ENCODE results near the gene LRRC3C.

The LRRC3C gene

DNA sequence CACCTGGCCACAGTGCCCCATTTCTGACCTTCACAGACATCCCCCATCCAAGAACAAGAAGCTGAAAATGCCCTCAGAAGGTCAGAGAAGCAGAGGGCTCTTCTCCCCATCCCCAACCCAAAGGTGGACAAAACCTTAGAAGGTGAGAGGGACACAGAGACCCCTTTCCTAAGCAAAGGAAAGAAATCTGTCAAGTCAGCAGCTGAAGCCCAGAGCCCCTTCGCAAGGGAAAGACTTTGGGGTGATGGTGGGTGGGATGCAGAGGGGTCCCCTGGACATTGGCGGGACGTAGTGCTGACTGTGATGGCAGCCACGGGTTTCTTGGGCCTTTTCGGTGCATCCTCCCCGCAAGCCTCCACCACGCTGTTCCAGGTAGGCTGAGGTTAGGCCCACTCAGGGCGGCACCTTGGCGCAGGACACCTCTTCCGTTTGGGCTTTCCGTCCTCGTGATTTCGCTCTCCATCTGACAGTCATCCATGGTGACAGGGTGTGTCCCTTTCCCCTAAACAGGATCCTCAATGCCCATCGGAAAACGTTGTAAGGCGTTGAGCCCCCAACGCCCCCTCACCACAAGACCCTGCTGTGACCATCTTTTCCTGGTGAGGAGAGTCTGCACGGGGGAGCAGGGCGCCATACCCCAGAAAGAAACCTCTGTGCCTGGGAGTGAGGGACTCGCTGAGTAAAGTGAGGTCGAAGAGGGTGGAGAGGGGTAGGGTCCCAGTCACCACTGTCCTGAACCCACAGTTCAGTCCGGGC, 24.6 kb downstream of the LRRC3C start:
- no peak for DNase-seq

DNA sequence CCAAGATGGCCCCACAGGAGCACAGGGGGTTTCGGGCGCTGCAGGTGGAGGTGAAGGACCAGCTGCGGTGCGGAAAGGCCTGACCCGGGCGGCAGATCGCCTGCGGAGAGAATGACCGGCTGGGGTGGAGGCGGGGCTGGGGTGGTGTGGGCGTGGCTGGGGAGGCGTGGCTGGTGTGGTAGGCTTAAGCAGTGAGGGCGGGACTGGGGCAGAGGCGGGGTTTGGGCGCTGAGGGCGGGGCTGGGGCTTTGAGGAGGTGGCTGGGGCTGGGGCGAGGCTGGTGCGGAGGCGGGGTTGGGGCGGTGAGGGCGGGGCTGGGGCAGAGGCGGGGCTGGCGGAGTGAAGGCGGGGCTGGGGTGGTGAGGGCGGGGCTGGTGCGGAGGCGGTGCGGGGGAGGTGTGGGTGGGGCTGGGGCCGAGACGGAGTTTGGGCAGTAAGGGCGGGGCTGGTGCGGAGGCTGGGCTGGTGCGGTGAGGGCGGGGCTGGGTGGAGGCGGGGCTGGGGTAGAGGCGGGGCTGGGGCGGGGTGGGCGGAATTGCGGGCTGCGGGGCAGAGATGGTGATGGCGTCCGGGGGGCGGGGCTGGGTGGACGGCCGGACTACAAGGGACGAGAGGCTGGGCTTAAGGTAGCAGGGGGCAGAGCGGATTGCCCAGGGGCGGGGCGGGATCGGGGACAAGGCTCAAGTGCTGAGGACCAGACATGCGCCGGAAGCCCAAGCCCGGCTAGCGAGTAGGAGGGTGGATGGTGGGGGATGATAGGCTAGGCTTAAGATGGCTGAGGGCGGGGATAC, 25.3 kb downstream of the LRRC3C start:
- peak; percentile 91 for DNase-seq

DNA sequence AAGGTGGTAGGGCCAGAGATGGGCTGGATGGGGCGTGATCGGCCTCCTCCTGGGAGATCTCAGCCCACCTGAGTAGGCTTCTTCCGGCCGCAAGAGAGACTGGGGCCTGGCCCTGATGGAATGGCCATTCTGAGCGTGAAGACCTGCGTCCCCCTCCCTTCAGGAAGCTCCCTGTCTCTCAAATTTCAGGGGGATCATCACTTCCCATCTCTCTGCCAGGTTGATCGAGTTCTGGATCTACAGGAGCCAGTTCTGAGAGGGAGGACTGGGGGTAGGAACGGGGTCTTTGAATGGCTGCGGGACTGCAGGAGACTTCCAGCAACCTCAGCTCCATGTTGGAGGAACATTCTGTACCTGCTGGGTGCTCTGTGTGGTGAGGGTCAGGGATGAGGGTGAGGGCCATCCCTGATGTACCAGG, 25.9 kb downstream of the LRRC3C start:
- no peak for DNase-seq

- no peak for DNase-seq
These were observed 27.3 kb downstream of the LRRC3C start for GRCh38 chr17:39954876-39955275.

GRCh38 chr17:39955726-39956225, 28.2 kb downstream of the LRRC3C start:
- DNase-seq, result no peak

DNA sequence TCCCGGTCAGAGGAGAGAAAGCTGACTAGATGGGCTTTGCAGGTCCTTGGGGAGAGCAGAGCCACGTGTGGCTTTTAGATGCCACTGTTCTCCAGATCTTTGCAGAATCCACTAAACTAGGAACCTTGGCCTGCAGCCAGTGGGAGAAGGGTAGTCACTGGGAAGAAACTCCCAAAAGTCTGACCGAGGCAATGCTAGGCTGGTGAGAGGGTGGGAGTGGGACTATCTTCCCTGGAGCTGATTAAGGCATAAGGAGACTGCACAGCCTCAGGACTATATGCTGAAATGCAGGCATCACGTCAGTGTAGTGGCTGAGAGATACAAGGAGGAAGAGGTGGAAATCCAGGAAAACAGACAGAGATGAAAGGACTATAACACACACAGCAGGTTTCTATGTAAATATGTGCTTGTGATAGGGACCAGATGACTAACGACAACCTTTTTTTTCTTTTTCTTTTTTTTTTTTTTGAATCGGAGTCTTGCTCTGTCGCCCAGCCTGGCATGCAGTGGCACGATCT, 33.1 kb downstream of the LRRC3C start:
- DNase-seq, result no peak

DNA sequence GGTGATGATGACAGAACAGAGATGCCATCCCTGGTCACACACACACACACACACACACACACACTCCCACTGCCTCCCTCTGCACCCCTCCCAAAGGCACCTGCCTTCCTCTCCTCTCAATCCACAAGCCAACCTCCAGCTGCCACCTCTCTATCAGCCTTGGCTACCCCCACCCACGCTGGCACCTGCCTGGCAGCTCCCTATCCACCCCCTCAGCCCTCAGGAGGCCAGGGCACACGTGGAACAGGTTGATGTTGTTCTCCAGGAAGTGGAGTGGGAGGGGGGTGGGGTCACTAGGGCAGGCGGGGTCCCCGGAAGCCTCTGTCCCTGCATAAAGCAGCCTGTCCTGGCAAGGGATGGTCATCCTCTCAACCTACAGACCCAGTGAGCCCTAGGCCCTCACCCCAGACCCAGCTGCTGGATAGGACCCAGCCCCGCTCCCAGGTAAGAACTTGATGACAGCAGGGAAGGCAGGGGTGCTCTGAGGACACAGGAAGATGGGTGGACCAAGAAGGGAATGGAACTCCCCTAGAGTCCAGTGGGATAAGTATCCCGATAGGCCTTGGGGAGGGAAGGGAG, 35.2 kb downstream of the LRRC3C start, which contains the start of gene GSDMA:
TSS of gene GSDMA (plus strand) at position 363 of the 579 bp plus-strand sequence. CDS start 2,684 bp downstream, outside the sequence.
- DNase-seq, result no peak

GRCh38 chr17:39963829-39964228, 36.3 kb downstream of the LRRC3C start:
- DNase-seq, result no peak

GRCh38 chr17:39965017-39965699, 37.6 kb downstream of the LRRC3C start:
- DNase-seq, result no peak

DNA sequence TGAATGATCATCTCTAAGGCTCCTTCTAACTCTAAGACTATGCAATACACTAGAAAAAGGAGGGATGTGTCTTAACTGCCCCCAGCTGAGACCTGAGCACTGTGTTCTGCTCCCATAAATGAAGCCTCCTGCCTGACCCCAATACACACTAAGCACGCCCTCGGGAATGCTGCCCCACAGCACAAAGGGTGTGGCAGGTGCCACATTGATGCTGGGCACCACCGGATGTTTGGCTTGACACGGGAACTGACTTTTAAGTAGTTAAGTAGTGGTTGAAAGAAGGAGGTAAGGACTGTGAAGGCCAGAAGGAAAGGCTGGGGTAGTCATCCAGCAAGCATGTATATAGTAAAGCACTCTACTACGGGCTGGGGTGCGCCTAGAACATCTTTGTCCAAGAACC, 39.2 kb downstream of the LRRC3C start:
- DNase-seq, result no peak

DNA sequence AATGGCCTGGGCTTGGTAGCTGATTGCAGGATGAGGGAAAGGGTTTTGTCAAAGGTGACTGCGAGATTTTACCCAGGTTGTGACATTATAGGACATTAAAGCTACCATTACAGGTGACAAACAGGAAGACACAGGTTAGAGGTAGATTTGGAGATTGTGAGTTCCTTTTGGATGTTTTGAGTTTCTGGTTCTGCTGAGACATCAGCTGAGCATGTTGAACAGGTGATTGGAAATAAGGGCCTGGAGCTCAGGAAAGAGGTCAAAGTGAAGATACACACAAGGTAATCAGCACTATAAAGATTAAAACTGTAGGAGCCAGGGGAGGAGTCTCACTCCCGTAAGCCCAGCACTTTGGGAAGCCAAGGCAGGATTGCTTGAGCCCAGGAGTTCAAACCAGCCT, 41.2 kb downstream of the LRRC3C start:
- no peak for DNase-seq

GRCh38 chr17:39969375-39969774, 41.8 kb downstream of the LRRC3C start:
- DNase-seq, result no peak

DNA sequence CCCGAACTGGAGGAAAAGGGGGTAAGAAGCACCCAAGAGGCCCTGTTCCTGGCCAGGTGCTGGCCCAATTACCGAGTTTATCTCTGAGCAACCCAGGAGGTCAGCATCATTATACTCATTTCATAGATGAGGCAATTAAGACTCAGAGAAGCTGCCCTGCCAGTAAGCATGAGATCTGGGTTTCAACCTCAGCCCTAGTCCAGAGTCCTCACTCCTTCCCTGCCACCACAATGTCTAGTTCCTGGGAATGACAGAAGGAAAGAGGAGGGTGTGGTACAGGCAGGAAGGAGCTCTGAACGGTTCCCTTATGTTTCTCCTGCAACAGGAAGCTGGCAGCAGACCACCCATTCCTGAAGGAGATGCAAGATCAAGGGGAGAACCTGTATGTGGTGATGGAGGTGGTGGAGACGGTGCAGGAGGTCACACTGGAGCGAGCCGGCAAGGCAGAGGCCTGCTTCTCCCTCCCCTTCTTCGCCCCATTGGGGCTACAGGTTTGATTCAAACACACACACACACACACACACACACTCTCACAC, 42.7 kb downstream of the LRRC3C start:
- DNase-seq, result no peak

DNA sequence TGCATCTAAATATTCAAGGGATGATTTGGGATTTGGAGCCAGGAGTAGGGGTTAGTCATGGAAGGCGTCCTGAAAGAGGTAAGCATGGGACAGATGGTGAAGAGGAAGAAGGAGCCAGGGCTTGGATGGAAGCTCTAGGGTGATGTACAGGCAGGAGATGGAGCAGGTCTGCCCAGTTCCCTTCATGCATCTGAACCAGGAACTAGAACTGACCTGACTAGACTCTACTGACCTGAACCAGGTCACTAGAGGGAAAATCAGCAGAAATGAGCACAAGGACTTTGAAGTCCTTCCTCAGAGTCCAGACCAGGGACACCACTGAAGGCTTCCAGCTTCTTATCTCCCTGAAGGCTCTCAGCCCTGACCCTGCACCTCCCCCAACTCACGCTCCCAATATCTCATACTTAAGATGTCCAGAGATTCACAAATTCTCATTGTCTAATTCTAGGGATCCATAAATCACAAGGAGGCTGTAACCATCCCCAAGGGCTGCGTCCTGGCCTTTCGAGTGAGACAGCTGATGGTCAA, 43.6 kb downstream of the LRRC3C start:
- DNase-seq, result no peak

DNA sequence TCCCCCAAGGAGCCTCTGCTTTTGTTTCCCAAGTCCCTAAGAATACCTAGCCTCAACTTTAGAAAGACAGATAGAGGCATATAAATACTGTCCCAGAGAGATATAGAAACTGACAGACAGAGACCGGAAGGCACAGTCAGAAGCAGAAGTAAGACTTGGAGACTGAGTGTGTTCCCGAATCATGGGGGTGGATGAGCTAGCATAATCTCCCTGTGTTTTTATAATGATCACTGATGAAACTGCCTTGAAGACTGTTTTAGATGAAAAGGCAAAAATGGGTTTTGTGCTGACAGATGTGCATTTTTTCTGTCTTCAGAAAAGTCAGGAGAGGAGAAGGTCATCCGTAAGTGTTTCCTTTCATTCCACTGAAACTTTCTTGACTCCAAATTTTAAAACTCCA, 44.7 kb downstream of the LRRC3C start:
- DNase-seq, result no peak

DNA sequence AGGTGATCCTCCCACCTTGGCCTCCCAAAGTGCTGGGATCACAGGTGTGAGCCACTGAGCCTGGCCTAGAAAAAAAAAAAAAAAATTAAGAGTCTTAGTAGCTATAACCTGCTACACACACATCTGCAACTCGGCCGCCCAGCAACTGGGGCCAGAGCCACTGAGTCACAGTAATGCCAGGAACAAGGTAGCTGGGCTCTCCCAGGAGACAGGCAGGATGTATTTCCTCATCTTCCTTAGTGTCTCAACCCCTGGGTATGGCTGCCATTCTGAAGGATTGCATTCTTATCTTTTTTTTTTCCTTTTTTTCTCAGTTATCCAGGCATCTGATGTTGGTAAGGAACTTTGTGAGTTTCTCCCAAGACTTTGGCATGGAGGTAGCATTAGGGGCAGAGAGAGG, 46.0 kb downstream of the LRRC3C start:
- no peak for DNase-seq

- DNase-seq, result no peak
These were observed 46.9 kb downstream of the LRRC3C start for GRCh38 chr17:39974433-39974832.

- no peak for DNase-seq
These were observed 48.3 kb downstream of the LRRC3C start for GRCh38 chr17:39975801-39976200.

GRCh38 chr17:39979016-39979670, 51.6 kb downstream of the LRRC3C start:
- no peak for DNase-seq

DNA sequence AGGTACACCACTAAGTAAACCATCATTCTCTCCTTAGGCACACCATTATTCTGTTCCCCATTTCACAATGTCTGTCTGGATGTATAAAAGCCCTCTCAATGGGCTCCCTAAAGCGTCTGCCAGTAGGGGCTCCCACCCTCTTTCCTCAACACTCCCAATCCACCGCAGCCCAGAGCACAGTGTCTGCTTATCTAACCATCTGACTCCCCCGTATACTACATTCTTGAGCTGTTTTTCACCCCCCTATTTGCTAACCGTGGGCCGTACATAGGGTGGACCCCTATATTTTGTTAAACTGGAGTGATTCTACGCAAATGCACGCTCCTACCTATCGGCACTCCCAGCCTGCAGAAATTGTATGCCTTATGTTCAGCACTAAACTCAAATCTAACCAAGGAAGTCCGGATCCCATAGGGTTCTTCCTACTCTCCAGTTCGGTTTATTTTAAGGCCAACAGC, 52.4 kb downstream of the LRRC3C start:
- DNase-seq, result peak; percentile 83

All from hematopoietic multipotent progenitor cell treated with erythropoietin and hydrocortisone succinate and interleukin-3 and kit ligand, for 8 days (in vitro differentiated cells).